Liver (tissue), 9 donors: Measurements from ENCODE around the gene THAP2. TPM values are rescaled to one million over a fixed set of nuclear protein-coding genes. Genes with fewer than 3 reads are reported as not detected.

Experiments
- DNase-seq: peaks from one replicate; pipeline ENCODE4 v3.0.0-alpha.2; 2017; ENCODE audit warnings: low spot score
- H3K27ac ChIP-seq, 2 donors: one replicate each; pipeline ENCODE4 v1.7.0; 2013; ENCODE audit warnings: inconsistent platforms in 2 of 2, low read length in 2 of 2, control low read depth in 1 of 2, low read depth in 1 of 2, mild to moderate bottlenecking in 1 of 2
- H3K27me3 ChIP-seq, 4 donors: one replicate each; pipeline versions ENCODE4 v1.6.1 to v1.7.0; 2013; ENCODE audit warnings: low read length in 3 of 4, inconsistent platforms in 1 of 4, mild to moderate bottlenecking in 1 of 4, moderate library complexity in 1 of 4; ENCODE audit not compliant: control insufficient read depth in 4 of 4, insufficient read depth in 4 of 4
- H3K36me3 ChIP-seq, 4 donors: one replicate each; pipeline versions ENCODE4 v1.6.1 to v1.7.0; 2013; ENCODE audit warnings: low read length in 3 of 4, mild to moderate bottlenecking in 3 of 4, low read depth in 1 of 4, moderate library complexity in 1 of 4; ENCODE audit not compliant: control insufficient read depth in 4 of 4, insufficient read depth in 3 of 4
- H3K4me1 ChIP-seq, 4 donors: one replicate each; pipeline versions ENCODE4 v1.6.1 to v1.7.0; 2013; ENCODE audit warnings: low read length in 3 of 4, mild to moderate bottlenecking in 3 of 4, moderate library complexity in 1 of 4; ENCODE audit not compliant: control insufficient read depth in 4 of 4, insufficient read depth in 4 of 4
- H3K4me3 ChIP-seq, 3 donors: one replicate each; pipeline versions ENCODE4 v1.6.1 to v1.7.0; 2013; ENCODE audit warnings: low read length in 3 of 3, control low read depth in 1 of 3, low read depth in 1 of 3, mild to moderate bottlenecking in 1 of 3
- H3K9ac ChIP-seq, 2 donors: one replicate each; pipeline ENCODE4 v1.7.0; 2013; ENCODE audit warnings: low read length in 2 of 2, mild to moderate bottlenecking in 2 of 2, moderate library complexity in 2 of 2, control low read depth in 1 of 2, low read depth in 1 of 2
- H3K9me3 ChIP-seq, 4 donors: one replicate each; pipeline versions ENCODE4 v1.6.1 to v1.7.0; 2013; ENCODE audit warnings: low read length in 3 of 4; ENCODE audit not compliant: control insufficient read depth in 4 of 4
- EGR1 ChIP-seq, 2 donors: IDR thresholded peaks; 2 replicates each; pipeline ENCODE4 v1.6.1; 2016 to 2018; ENCODE audit warnings: antibody characterized with exemption in 2 of 2, low read depth in 2 of 2
- FOXA1 ChIP-seq: IDR thresholded peaks from 2 replicates; pipeline ENCODE4 v1.6.1; 2016; ENCODE audit warnings: antibody characterized with exemption
- GABPA ChIP-seq, 2 donors: IDR thresholded peaks in 1 of 2; conservative IDR thresholded peaks in 1 of 2; 2 replicates each; pipeline ENCODE4 v1.6.1; 2016; ENCODE audit warnings: antibody characterized with exemption in 2 of 2, mild to moderate bottlenecking in 1 of 2, moderate library complexity in 1 of 2
- HNF4A ChIP-seq, 2 donors: conservative IDR thresholded peaks; 2 replicates each; pipeline ENCODE4 v1.6.1; 2016; ENCODE audit warnings: antibody characterized with exemption in 2 of 2, mild to moderate bottlenecking in 2 of 2
- HNF4G ChIP-seq: IDR thresholded peaks from 2 replicates; pipeline ENCODE4 v1.6.1; 2016; ENCODE audit warnings: antibody characterized with exemption
- JUND ChIP-seq, 2 donors: IDR thresholded peaks; 2 replicates each; pipeline ENCODE4 v1.6.1; 2016; ENCODE audit warnings: antibody characterized with exemption in 2 of 2
- NR2F2 ChIP-seq: IDR thresholded peaks from 2 replicates; pipeline ENCODE4 v1.6.1; 2016; ENCODE audit warnings: antibody characterized with exemption
- RAD21 ChIP-seq, 2 donors: IDR thresholded peaks; 2 replicates each; pipeline ENCODE4 v1.6.1; 2016; ENCODE audit warnings: antibody characterized with exemption in 2 of 2, mild to moderate bottlenecking in 2 of 2
- RXRA ChIP-seq, 2 donors: IDR thresholded peaks; 2 replicates each; pipeline ENCODE4 v1.6.1; 2017 to 2018; ENCODE audit warnings: antibody characterized with exemption in 2 of 2, mild to moderate bottlenecking in 1 of 2
- SP1 ChIP-seq: IDR thresholded peaks from 2 replicates; pipeline ENCODE4 v1.6.1; 2018; ENCODE audit warnings: antibody characterized with exemption, mild to moderate bottlenecking
- TAF1 ChIP-seq: conservative IDR thresholded peaks from 2 replicates; pipeline ENCODE4 v1.6.1; 2016; ENCODE audit warnings: antibody characterized with exemption, mild to moderate bottlenecking
- YY1 ChIP-seq: IDR thresholded peaks from 2 replicates; pipeline ENCODE4 v1.6.1; 2016; ENCODE audit warnings: antibody characterized with exemption, mild to moderate bottlenecking
- WGBS: extraction: QIAGEN DNeasy Blood & Tissue Kit; methylation state at CpG from one replicate; pipeline ENCODE4 v1.1.7; 2013; 5-methylcytosine and 5-hydroxymethylcytosine counted together
- polyA plus RNA-seq, 2 donors: library from polyadenylated mRNA; stranded (reverse) in 1 of 2; unstranded in 1 of 2; fragments of 200-250 nt in 1 of 2; fragments of >200 nt in 1 of 2; fragmentation: Nextera tagmentation in 1 of 2; extraction: Ambion mirVana in 1 of 2; gene quantifications; one replicate each; pipeline versions ENCODE4 v1.2.1 to v1.2.3, GENCODE V29; 2013 to 2015
- total RNA-seq, 2 donors: library from RNA; depleted of rRNA; stranded (reverse); fragments of >200 nt; gene quantifications; one replicate each; pipeline ENCODE4 v1.2.3, GENCODE V29; 2014
- TF ChIP-seq, protein P1 (sequence below): IDR thresholded peaks from 2 replicates; pipeline ENCODE4 v1.6.1; 2016; ENCODE audit warnings: antibody characterized with exemption
- TF ChIP-seq, protein P2 (sequence below): IDR thresholded peaks from 2 replicates; pipeline ENCODE4 v1.6.1; 2016; ENCODE audit warnings: antibody characterized with exemption
- donor health status: healthy.
- donor health status: healthy.
- donor health status: healthy.
- donor health status: healthy.
- donor health status: healthy.

Gene THAP2
- total and polyA plus RNA-seq, 4 donors, result 0.82 to 2.5 (median 1.5) TPM

DNA sequence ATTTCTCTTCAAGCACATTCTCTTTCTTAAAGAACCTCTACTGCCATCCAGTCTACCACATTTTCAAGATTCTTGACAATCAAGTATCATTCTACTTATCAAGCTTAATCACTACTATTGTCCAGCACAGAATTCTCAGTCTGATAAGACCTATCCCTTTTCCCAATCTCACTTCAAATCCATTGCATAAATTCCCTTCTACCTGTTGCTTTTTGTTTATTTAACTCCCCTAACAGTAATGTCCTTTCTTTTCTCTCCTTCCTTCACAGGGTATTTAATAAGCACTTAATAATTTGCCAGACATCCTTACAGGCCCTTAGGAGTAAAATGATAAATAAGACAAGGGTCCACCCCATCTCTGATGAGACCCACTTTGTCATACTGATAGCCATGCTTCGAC is 42.2 kb upstream of the THAP2 start:
- 93% methylated on average over 1 of the region's 1 CpG for WGBS
- no peak for DNase-seq
- H3K4me3 ChIP-seq, result no peak overlapping the region
- no peak overlapping the region for H3K27ac ChIP-seq
- TF ChIP-seq RAD21 (IDR thresholded peaks at IDR 0.05), result no peak
- TF ChIP-seq SP1, result no peak
- no peak for TF ChIP-seq FOXA1
- no peak for TF ChIP-seq GABPA (IDR thresholded peaks at IDR 0.05 in 1 of 2, conservative IDR thresholded peaks at IDR 0.05 in 1 of 2)
- TF ChIP-seq, protein P1, sequence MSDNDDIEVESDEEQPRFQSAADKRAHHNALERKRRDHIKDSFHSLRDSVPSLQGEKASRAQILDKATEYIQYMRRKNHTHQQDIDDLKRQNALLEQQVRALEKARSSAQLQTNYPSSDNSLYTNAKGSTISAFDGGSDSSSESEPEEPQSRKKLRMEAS, result no peak
- TF ChIP-seq HNF4G, result no peak
- TF ChIP-seq EGR1 (IDR thresholded peaks at IDR 0.05; ENCODE audit: low read depth in 2 of 2), result no peak
- H3K36me3 ChIP-seq, result peaks cover 9 to 86% (median 62%) of the 10 kb centered on the region in 4 donors
- no peak overlapping the region for H3K9ac ChIP-seq
- H3K9me3 ChIP-seq, result no peaks in the 10 kb centered on the region
- no peaks in the 10 kb centered on the region for H3K27me3 ChIP-seq
- no peaks in the 10 kb centered on the region for H3K4me1 ChIP-seq

DNA sequence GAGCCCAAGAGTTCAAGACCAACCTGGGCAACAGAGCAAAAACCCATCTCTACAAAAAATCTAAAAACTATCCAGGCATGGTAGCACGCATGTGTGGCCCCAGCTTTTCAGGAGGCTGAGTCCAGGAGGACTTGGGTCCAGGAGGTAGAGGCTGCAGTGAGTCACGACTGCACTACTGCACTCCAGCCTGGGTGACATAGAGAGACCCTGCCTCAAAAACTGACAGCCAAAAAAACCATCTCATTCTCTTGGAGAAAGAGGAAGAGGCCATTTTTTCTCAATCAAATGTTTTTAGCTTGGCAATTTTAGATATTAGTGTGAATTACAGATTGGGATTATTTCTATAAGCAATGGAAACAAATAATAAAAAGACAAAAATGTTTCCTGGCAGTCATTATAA is 38.6 kb upstream of the THAP2 start:
- Histone ChIP-seq H3K4me1 (no peaks in the 10 kb centered on the region), H3K9me3 (no peaks in the 10 kb centered on the region), H3K27ac (no peak overlapping the region), H3K36me3 (peaks cover 12 to 87% (median 64%) of the 10 kb centered on the region in 4 donors), H3K27me3 (no peaks in the 10 kb centered on the region), H3K9ac (no peak overlapping the region), H3K4me3 (no peak overlapping the region)
- 97% methylated on average over 2 of the region's 2 CpGs for WGBS
- DNase-seq, result no peak
- TF ChIP-seq RXRA (IDR thresholded peaks at IDR 0.05) (no peak), GABPA (IDR thresholded peaks at IDR 0.05 in 1 of 2, conservative IDR thresholded peaks at IDR 0.05 in 1 of 2) (no peak), HNF4A (conservative IDR thresholded peaks at IDR 0.05) (no peak), YY1 (no peak), FOXA1 (no peak), SP1 (no peak), NR2F2 (no peak), EGR1 (IDR thresholded peaks at IDR 0.05; ENCODE audit: low read depth in 2 of 2) (no peak)
- TF ChIP-seq, protein P2, sequence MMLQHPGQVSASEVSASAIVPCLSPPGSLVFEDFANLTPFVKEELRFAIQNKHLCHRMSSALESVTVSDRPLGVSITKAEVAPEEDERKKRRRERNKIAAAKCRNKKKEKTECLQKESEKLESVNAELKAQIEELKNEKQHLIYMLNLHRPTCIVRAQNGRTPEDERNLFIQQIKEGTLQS, result no peak
- TF ChIP-seq, protein P1, result no peak

DNA sequence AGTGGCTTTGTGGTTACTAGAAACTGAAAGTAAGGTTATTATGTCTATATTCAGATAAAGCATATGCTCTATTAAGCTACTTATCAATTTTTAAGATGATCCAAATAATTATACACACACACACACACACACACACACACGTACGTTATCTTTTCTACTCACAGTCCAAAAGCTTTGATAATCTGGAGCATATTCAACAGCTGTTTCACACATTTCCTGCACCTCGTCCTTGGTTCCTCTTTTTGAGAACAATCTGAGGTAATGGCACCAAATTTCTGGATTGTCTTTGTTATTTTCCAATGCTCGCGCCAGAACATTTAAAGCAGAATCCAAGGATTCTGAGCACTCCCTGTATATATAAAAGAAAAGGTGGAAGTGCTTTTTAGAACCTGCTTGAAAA is 38.0 kb upstream of the THAP2 start:
- peaks cover 12 to 87% (median 65%) of the 10 kb centered on the region in 4 donors for H3K36me3 ChIP-seq
- H3K4me1 ChIP-seq, result no peaks in the 10 kb centered on the region
- no peak overlapping the region for H3K9ac ChIP-seq
- no peaks in the 10 kb centered on the region for H3K9me3 ChIP-seq
- 70% methylated on average over 5 of the region's 5 CpGs for whole genome bisulfite sequencing
- no peak for DNase-seq
- no peak overlapping the region for H3K4me3 ChIP-seq
- no peaks in the 10 kb centered on the region for H3K27me3 ChIP-seq
- TF ChIP-seq SP1 (no peak), HNF4A (conservative IDR thresholded peaks at IDR 0.05) (no peak), JUND (IDR thresholded peaks at IDR 0.05) (no peak), RAD21 (IDR thresholded peaks at IDR 0.05) (no peak), FOXA1 (no peak), TAF1 (no peak), HNF4G (no peak)
- TF ChIP-seq, protein P2, result no peak
- TF ChIP-seq, protein P1, result no peak
- H3K27ac ChIP-seq, result no peak overlapping the region
